Kidney epithelial cell (primary cell): ENCODE results near the gene KRT75. TPM values are rescaled to one million over a fixed set of nuclear protein-coding genes. Genes with fewer than 3 reads are reported as not detected.

Experiments
- DNase-seq: peaks from one replicate; pipeline ENCODE4 v3.0.0-alpha.2; 2010; ENCODE audit warnings: low read depth
- H3K27me3 ChIP-seq: 2 replicates; pipeline ENCODE4 v1.6.0; 2011; ENCODE audit warnings: low read length; ENCODE audit not compliant: control insufficient read depth, insufficient read depth
- H3K36me3 ChIP-seq: 2 replicates; pipeline ENCODE4 v1.5.1; 2011; ENCODE audit warnings: low read length; ENCODE audit not compliant: control insufficient read depth, insufficient read depth
- H3K4me3 ChIP-seq: 2 replicates; pipeline ENCODE4 v1.5.1; 2011; ENCODE audit warnings: low read depth, mild to moderate bottlenecking, control low read depth, low read length
- total RNA-seq: library from RNA; depleted of rRNA; stranded (reverse); fragments of >200 nt; gene quantifications from 2 replicates; pipeline ENCODE4 v1.2.3, GENCODE V29; 2015
- TF ChIP-seq, protein P1 (sequence below): IDR thresholded peaks from 2 replicates; pipeline ENCODE4 v1.5.1; 2011; ENCODE audit warnings: mild to moderate bottlenecking, moderate library complexity, low read length, control low read depth, inconsistent platforms; ENCODE audit not compliant: insufficient read depth, poor library complexity, severe bottlenecking

The KRT75 gene
- total RNA-seq, 1 donor from 2014 or later = not detected

DNA sequence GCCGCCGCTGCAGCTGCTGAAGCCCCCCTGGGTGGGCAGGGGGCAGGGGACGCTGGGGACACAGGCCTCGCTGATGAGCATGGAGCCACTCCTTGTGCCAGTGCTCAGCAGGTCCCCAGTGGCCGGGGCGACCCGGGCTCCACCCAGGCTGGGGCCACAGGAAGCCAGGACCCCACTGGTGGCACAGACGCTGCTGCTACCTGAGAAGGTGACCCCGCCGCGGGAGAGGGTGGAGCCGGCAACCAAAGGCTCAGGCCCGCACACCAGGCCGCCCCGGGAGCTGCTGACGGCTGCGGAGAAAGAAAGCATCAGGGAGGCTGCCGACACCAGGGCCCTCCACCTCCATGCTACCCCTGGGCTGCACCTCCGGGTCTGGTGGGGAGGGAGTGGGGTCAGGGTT lies 56.1 kb downstream of the KRT75 start:
- no peaks in the 10 kb centered on the region for H3K36me3 ChIP-seq
- no peak for DNase-seq

DNA sequence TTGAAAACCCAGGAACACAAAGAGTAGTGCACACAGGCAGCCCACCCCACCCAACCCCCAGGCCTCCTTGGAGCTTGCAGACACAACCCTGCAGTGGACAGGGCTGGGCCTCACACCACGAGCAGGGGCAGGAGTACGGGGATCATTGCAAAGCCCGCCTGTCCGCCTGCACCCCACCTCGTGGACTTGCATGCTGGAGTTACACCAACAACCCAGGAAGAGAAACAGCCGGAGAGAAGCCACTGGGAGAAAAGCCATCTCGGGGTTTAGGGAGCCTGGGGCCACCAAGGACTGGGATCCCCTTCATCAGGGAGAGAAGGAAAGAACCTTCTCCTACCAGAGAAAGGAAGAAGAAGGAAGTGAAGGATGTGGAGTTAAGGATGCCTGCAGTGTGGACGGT lies 56.9 kb downstream of the KRT75 start:
- DNase-seq = no peak
- Histone ChIP-seq H3K36me3 (no peaks in the 10 kb centered on the region), H3K27me3 (peaks cover 2% of the 10 kb centered on the region), H3K4me3 (no peak overlapping the region)
- TF ChIP-seq, protein P1, sequence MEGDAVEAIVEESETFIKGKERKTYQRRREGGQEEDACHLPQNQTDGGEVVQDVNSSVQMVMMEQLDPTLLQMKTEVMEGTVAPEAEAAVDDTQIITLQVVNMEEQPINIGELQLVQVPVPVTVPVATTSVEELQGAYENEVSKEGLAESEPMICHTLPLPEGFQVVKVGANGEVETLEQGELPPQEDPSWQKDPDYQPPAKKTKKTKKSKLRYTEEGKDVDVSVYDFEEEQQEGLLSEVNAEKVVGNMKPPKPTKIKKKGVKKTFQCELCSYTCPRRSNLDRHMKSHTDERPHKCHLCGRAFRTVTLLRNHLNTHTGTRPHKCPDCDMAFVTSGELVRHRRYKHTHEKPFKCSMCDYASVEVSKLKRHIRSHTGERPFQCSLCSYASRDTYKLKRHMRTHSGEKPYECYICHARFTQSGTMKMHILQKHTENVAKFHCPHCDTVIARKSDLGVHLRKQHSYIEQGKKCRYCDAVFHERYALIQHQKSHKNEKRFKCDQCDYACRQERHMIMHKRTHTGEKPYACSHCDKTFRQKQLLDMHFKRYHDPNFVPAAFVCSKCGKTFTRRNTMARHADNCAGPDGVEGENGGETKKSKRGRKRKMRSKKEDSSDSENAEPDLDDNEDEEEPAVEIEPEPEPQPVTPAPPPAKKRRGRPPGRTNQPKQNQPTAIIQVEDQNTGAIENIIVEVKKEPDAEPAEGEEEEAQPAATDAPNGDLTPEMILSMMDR = no peak

More for the DNA sequence above, 56.1 kb downstream of the KRT75 start:
- H3K27me3 ChIP-seq = peaks cover 2% of the 10 kb centered on the region
- TF ChIP-seq, protein P1 = no peak
- no peak overlapping the region for H3K4me3 ChIP-seq

Other genes with a start within 250 kb of the KRT75 start
- gene KRT80, start 242.4 kb downstream of the KRT75 start, total RNA-seq = 18.5 and 19.4 TPM in 2 replicates
- 1,242 and 1,355 TPM in 2 replicates for gene KRT7, start 201.1 kb downstream of the KRT75 start, total RNA-seq
- 6.9 and 9.2 TPM in 2 replicates for gene KRT86, start 159.7 kb downstream of the KRT75 start, total RNA-seq
- 239 and 244 TPM in 2 replicates for gene KRT81, start 142.8 kb downstream of the KRT75 start, total RNA-seq
- gene KRT83, start 113.0 kb downstream of the KRT75 start, total RNA-seq = not detected in 2 replicates
- gene KRT85, start 66.9 kb downstream of the KRT75 start, total RNA-seq = not detected in 2 replicates
- not detected in 2 replicates for gene KRT84, start 48.7 kb downstream of the KRT75 start, total RNA-seq
- gene KRT82, start 28.0 kb downstream of the KRT75 start, total RNA-seq = not detected in 2 replicates
- not detected in 2 replicates for gene KRT6B, start 17.8 kb upstream of the KRT75 start, total RNA-seq
- gene KRT6C, start 39.4 kb upstream of the KRT75 start, total RNA-seq = not detected in 2 replicates
- gene KRT6A, start 58.9 kb upstream of the KRT75 start, total RNA-seq = 0.21 and 0.27 TPM in 2 replicates
- gene KRT5, start 86.0 kb upstream of the KRT75 start, total RNA-seq = not detected in 2 replicates
- not detected in 2 replicates for gene KRT71, start 118.8 kb upstream of the KRT75 start, total RNA-seq
- gene KRT74, start 139.5 kb upstream of the KRT75 start, total RNA-seq = not detected in 2 replicates
- gene KRT72, start 167.1 kb upstream of the KRT75 start, total RNA-seq = not detected in 2 replicates
- gene KRT73, start 184.2 kb upstream of the KRT75 start, total RNA-seq = not detected in 2 replicates
- gene KRT2, start 217.8 kb upstream of the KRT75 start, total RNA-seq = not detected in 2 replicates
- gene KRT1, start 246.0 kb upstream of the KRT75 start, total RNA-seq = not detected in 2 replicates